CD4-positive, alpha-beta T cell treated with Interleukin-17A for 4 hours (primary cell): ENCODE data around the gene CDHR2.

ENCODE experiments used
- DNase-seq: peaks from one replicate; pipeline ENCODE4 v3.0.0-alpha.2; 2020; ENCODE audit warnings: mixed read lengths

The CDHR2 gene

GRCh38 chr5:176644878-176645670 lies 95.9 kb downstream of the CDHR2 start:
- no peak for DNase-seq
